ENCODE results near the gene WAS. TPM values are rescaled to one million over a fixed set of nuclear protein-coding genes. Genes with fewer than 3 reads are reported as not detected.

The WAS gene
- total and polyA plus RNA-seq, 7 donors: 0.45 to 2.9 (median 0.85) TPM

DNA sequence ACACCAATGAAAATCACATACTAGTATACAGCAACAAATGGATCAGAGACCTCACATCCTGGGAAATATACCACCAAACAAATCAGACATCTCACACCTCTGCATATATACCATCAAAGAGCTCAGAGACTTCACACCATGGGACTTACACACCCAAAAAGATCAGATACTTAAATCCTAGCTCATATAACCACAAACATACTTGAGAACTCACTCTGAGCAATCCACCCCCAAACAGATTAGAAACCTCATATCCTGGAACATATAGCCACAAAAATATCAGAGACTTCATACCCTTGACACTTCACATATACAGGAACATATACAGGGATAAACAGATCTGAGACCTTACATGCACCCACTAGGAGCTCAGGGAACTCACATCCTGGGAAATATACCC, 45.1 kb downstream of the WAS start:
- Histone ChIP-seq H3K4me3 (no peak overlapping the region), H3K36me3 (ENCODE audit: insufficient read depth in 1 of 2, low read depth in 1 of 2) (no peaks in the 10 kb centered on the region), H3K9me3 (no peaks in the 10 kb centered on the region), H3K4me1 (no peaks in the 10 kb centered on the region), H3K27ac (no peak overlapping the region), H3K27me3 (ENCODE audit: insufficient read depth in 3 of 3, low read length in 2 of 3) (no peaks in the 10 kb centered on the region)
- intact Hi-C loops (cut with DNase I): no loop called here
- no peak for TF ChIP-seq CTCF (IDR thresholded peaks at IDR 0.05)
- no peak for DNase-seq
- no peak for ATAC-seq

DNA sequence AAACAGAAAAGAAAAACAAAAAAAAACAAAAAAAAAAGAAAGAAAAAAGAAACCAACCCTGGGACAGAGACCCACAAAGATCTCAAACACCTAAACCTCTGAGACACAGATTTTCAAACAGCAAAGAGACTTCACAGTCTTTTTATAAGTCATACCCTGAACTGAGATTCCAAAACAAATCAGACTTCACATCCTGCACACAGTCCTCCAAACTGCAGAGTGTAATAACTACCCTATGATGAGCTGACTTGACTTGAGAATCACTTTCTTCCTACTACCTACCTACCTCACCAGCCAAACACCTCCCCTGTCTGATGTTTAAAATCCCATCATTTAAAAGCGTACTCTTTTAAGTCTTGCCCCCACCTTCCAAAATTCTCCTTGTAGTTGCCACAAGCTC, 52.7 kb downstream of the WAS start:
- WGBS, 3 donors: 77 to 92% (median 78%) methylated on average over 1 of the region's 1 CpG
- ATAC-seq: no peak
- Histone ChIP-seq H3K27me3 (ENCODE audit: insufficient read depth in 3 of 3, low read length in 2 of 3) (no peaks in the 10 kb centered on the region), H3K36me3 (ENCODE audit: insufficient read depth in 1 of 2, low read depth in 1 of 2) (no peaks in the 10 kb centered on the region), H3K9me3 (no peaks in the 10 kb centered on the region), H3K4me1 (no peaks in the 10 kb centered on the region), H3K27ac (no peak overlapping the region), H3K4me3 (peak overlapping the region; percentile 69)
- DNase-seq: no peak
- intact Hi-C loops (cut with DNase I): loop anchor here in 1 of 2 donors (5.0 kb wide), 1 partner anchor 61 kb away; no protein-coding TSS in a partner anchor
- TF ChIP-seq CTCF (IDR thresholded peaks at IDR 0.05): no peak

DNA sequence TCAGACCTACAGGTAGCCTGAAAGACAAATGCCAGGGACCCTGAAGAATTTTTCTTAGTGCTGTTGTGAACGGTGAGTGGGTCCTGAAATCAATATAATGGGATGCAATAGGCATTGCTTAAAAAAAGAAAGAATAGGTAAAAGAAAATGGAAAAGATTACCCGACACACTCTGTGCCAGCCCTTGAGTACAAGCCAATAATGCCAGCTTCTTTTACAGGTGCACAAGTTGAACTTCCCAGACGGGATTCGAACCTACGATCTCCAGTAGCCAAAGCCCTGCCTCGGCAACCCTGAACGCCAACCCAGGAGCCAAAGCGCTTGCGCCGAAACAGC, 53.2 kb downstream of the WAS start:
- ATAC-seq (no peak), DNase-seq (no peak)
- Histone ChIP-seq H3K27ac (no peak overlapping the region), H3K4me3 (peak overlapping the region; percentile 69), H3K27me3 (ENCODE audit: insufficient read depth in 3 of 3, low read length in 2 of 3) (no peaks in the 10 kb centered on the region), H3K9me3 (no peaks in the 10 kb centered on the region), H3K36me3 (ENCODE audit: insufficient read depth in 1 of 2, low read depth in 1 of 2) (no peaks in the 10 kb centered on the region), H3K4me1 (no peaks in the 10 kb centered on the region)
- 8 to 48% (median 8%) methylated on average over 10 of the region's 10 CpGs for WGBS, 3 donors
- intact Hi-C loops (cut with DNase I): loop anchor here in 1 of 2 donors (5.0 kb wide), 1 partner anchor 60 kb away; no protein-coding TSS in a partner anchor
- TF ChIP-seq CTCF (IDR thresholded peaks at IDR 0.05): no peak

GRCh38 chrX:48737213-48737938, 53.8 kb downstream of the WAS start:
- WGBS, 3 donors: 0 to 36% (median 0%) methylated on average over 37 to 48 of the region's 48 CpGs
- no peaks in the 10 kb centered on the region for H3K27me3 ChIP-seq (ENCODE audit: insufficient read depth in 3 of 3, low read length in 2 of 3)
- H3K4me1 ChIP-seq: no peaks in the 10 kb centered on the region
- DNase-seq (peak; percentile 87 to 96), ATAC-seq (peak; percentile 99 to 100 (median 100))
- no peaks in the 10 kb centered on the region for H3K36me3 ChIP-seq (ENCODE audit: insufficient read depth in 1 of 2, low read depth in 1 of 2)
- intact Hi-C loops (cut with DNase I): loop anchor here in 1 of 2 donors (5.0 kb wide), 1 partner anchor 60 kb away; no protein-coding TSS in a partner anchor
- H3K4me3 ChIP-seq: peak overlapping the region; percentile 69
- TF ChIP-seq CTCF (IDR thresholded peaks at IDR 0.05): no peak
- H3K9me3 ChIP-seq: no peaks in the 10 kb centered on the region
- peak overlapping the region; percentile 83 for H3K27ac ChIP-seq

DNA sequence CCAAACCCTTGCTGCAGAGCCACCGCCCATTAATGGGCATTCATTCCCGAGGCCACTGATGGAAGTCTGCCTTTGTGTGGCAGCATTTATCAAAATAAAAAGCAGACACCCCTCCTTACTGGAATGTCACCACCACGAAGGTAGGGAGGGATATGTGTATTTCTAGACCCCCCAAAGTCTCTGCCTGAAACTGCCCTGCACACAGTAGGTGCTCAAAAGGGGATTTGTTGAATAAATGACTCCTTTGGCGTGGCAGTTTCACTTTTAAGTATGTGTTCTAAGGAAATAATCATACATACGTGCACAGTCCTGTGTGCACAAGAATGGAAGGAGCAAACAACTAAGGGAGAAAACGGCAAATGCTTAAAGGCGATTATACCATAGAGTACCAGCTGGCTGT, 54.3 kb downstream of the WAS start:
- 34 to 48% (median 43%) methylated on average over 7 of the region's 7 CpGs for WGBS, 3 donors

More for the DNA sequence above, 54.3 kb downstream of the WAS start:
- Histone ChIP-seq H3K27me3 (ENCODE audit: insufficient read depth in 3 of 3, low read length in 2 of 3) (no peaks in the 10 kb centered on the region), H3K4me1 (no peaks in the 10 kb centered on the region), H3K27ac (peak overlapping the region; percentile 83), H3K9me3 (no peaks in the 10 kb centered on the region), H3K36me3 (ENCODE audit: insufficient read depth in 1 of 2, low read depth in 1 of 2) (no peaks in the 10 kb centered on the region), H3K4me3 (peak overlapping the region; percentile 69)
- intact Hi-C loops (cut with DNase I): loop anchor here in 1 of 2 donors (5.0 kb wide), 1 partner anchor 59 kb away; no protein-coding TSS in a partner anchor
- no peak for DNase-seq
- no peak for ATAC-seq
- no peak for TF ChIP-seq CTCF (IDR thresholded peaks at IDR 0.05)

Data from psoas muscle (tissue), 8 donors.